ENCODE data around the gene NLRP14.

NLRP14 gene

GRCh38 chr11:7020183-7020917 is at the start of gene NLRP14, which contains the start of gene ZNF214:
NLRP14 (plus strand) TSS chr11:7020479; CDS start chr11:7038587, 18,108 bp downstream.
ZNF214 (minus strand) TSS chr11:7020346; CDS start chr11:7002835, 17,511 bp downstream.
- DNase-seq (ENCODE audit: low read depth), result no peak

GRCh38 chr11:6979365-6979764 is 40.9 kb upstream of the NLRP14 start:
- DNase-seq (ENCODE audit: low read depth), result no peak

GRCh38 chr11:6986487-6986886 is 33.8 kb upstream of the NLRP14 start:
- no peak for DNase-seq (ENCODE audit: low read depth)

GRCh38 chr11:6988506-6988905 is 31.8 kb upstream of the NLRP14 start:
- DNase-seq (ENCODE audit: low read depth), result no peak

GRCh38 chr11:6991227-6991626 is 29.1 kb upstream of the NLRP14 start:
- no peak for DNase-seq (ENCODE audit: low read depth)

- DNase-seq (ENCODE audit: low read depth), result no peak
Measured at GRCh38 chr11:6992026-6992425, 28.3 kb upstream of the NLRP14 start.

- DNase-seq (ENCODE audit: low read depth), result no peak
Measured at GRCh38 chr11:6992457-6993417, 27.5 kb upstream of the NLRP14 start.

GRCh38 chr11:6995703-6996102 is 24.6 kb upstream of the NLRP14 start:
- DNase-seq (ENCODE audit: low read depth), result no peak

GRCh38 chr11:7004482-7004881 is 15.8 kb upstream of the NLRP14 start:
- DNase-seq (ENCODE audit: low read depth), result no peak

- no peak for DNase-seq (ENCODE audit: low read depth)
Measured at GRCh38 chr11:7014118-7014517, 6.2 kb upstream of the NLRP14 start.

GRCh38 chr11:7016011-7016410 is 4.3 kb upstream of the NLRP14 start:
- DNase-seq (ENCODE audit: low read depth), result no peak

GRCh38 chr11:7019500-7020182 is 638 bp upstream of the NLRP14 start:
- DNase-seq (ENCODE audit: low read depth), result no peak

- no peak for DNase-seq (ENCODE audit: low read depth)
Measured at GRCh38 chr11:7021318-7021717, 1.0 kb downstream of the NLRP14 start.

- no peak for DNase-seq (ENCODE audit: low read depth)
Measured at GRCh38 chr11:7028141-7028540, 7.9 kb downstream of the NLRP14 start.

- DNase-seq (ENCODE audit: low read depth), result no peak
Measured at GRCh38 chr11:7030836-7031235, 10.6 kb downstream of the NLRP14 start.

GRCh38 chr11:7031471-7031871 is 11.2 kb downstream of the NLRP14 start:
- no peak for DNase-seq (ENCODE audit: low read depth)

- no peak for DNase-seq (ENCODE audit: low read depth)
Measured at GRCh38 chr11:7032692-7033091, 12.4 kb downstream of the NLRP14 start.

- no peak for DNase-seq (ENCODE audit: low read depth)
Measured at GRCh38 chr11:7034019-7034418, 13.7 kb downstream of the NLRP14 start.

GRCh38 chr11:7046474-7047175 is 26.3 kb downstream of the NLRP14 start:
- DNase-seq (ENCODE audit: low read depth), result no peak

GRCh38 chr11:7050191-7050590 is 29.9 kb downstream of the NLRP14 start:
- no peak for DNase-seq (ENCODE audit: low read depth)

- no peak for DNase-seq (ENCODE audit: low read depth)
Measured at GRCh38 chr11:7056828-7057513, 36.7 kb downstream of the NLRP14 start.

Data from stimulated activated CD8-positive, alpha-beta memory T cell treated with anti-CD3 and anti-CD28 coated beads, Interleukin-7, amount 100 ng/mL, for 24 hours (primary cell).